Vagina (tissue), 2 donors: Measurements from ENCODE around the gene WDR7. TPM values are rescaled to one million over a fixed set of nuclear protein-coding genes. Genes with fewer than 3 reads are reported as not detected.

ENCODE experiments used
- DNase-seq, 2 donors: peaks; one replicate each; pipeline ENCODE4 v3.0.0-alpha.2; 2017; ENCODE audit errors: extremely low spot score in 2 of 2
- H3K27ac ChIP-seq: fragments of 200-600 bp; sonication (generic); one replicate; pipeline ENCODE4 v1.5.1; 2019
- H3K27me3 ChIP-seq: fragments of 200-600 bp; sonication (generic); one replicate; pipeline ENCODE4 v1.5.1; 2019
- H3K36me3 ChIP-seq, 2 donors: fragments of 200-600 bp; sonication (generic); one replicate each; pipeline ENCODE4 v1.5.1; 2017 to 2019
- H3K4me1 ChIP-seq: fragments of 200-600 bp; sonication (generic); one replicate; pipeline ENCODE4 v1.5.1; 2019
- H3K4me3 ChIP-seq, 2 donors: fragments of 200-600 bp; sonication (generic); 1 replicate in 1 of 2; 2 replicates in 1 of 2; pipeline ENCODE4 v1.5.1; 2016 to 2019
- H3K9me3 ChIP-seq: fragments of 200-600 bp; sonication (generic); one replicate; pipeline ENCODE4 v1.5.1; 2019
- POLR2A ChIP-seq, 2 donors: fragments of 450-650 bp; IDR thresholded peaks; one replicate each; pipeline ENCODE4 v1.6.1; 2017; ENCODE audit warnings: antibody characterized with exemption in 2 of 2, mild to moderate bottlenecking in 2 of 2, moderate library complexity in 2 of 2
- POLR2AphosphoS5 ChIP-seq, 2 donors: sonication (generic); formaldehyde crosslinking; IDR thresholded peaks; one replicate each; pipeline ENCODE4 v1.9.0; 2017; ENCODE audit warnings: antibody characterized with exemption in 2 of 2, mild to moderate bottlenecking in 2 of 2, low read depth in 1 of 2; ENCODE audit not compliant: insufficient read depth in 1 of 2
- intact Hi-C: fragments of 100-400 bp; cut with DNase I; formaldehyde crosslinking; loops from one replicate; pipeline ENCODE4 v1.15.1; 2023
- total RNA-seq: library from RNA; depleted of rRNA; stranded (reverse); fragments of >200 nt; gene quantifications from one replicate; pipeline ENCODE4 v1.2.3, GENCODE V29; 2016
- TF ChIP-seq, protein P1 (sequence below), 3 experiments: fragments of 450-650 bp in 2 of 3; fragments of 200-600 bp in 1 of 3; sonication (generic) in 1 of 3; IDR thresholded peaks; one replicate each; pipeline ENCODE4 v1.5.1; 2017 to 2019; ENCODE audit warnings: antibody characterized with exemption in 3 of 3, mild to moderate bottlenecking in 2 of 3, moderate library complexity in 2 of 3

The WDR7 gene
- total RNA-seq, 1 donor from 2014 or later, result 26.3 TPM

DNA sequence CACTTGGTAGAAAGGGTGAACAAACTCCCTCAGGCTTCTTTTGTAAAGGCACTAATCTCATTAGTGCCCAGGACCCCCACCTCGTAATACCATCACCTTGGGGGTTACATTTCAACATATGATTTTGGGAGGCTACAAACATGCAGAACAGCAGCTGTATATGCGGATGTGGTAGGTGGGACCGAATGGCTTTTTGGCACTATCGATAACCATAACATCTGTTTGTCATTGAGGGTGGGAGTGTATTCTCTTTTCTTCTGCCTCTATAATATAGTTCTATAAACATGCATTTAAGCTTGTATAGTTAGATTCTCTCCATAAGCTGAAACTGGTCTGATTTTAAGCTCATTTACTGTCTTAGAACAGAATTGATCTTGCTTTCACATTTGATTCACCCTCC lies 256.6 kb downstream of the WDR7 start:
- no peaks in the 10 kb centered on the region for H3K4me1 ChIP-seq
- no peak overlapping the region for H3K4me3 ChIP-seq
- intact Hi-C loops, result no loop called here
- H3K27me3 ChIP-seq, result no peaks in the 10 kb centered on the region
- TF ChIP-seq POLR2AphosphoS5 (IDR thresholded peaks at IDR 0.05; ENCODE audit: insufficient read depth in 1 of 2, low read depth in 1 of 2), result no peak
- TF ChIP-seq, protein P1, sequence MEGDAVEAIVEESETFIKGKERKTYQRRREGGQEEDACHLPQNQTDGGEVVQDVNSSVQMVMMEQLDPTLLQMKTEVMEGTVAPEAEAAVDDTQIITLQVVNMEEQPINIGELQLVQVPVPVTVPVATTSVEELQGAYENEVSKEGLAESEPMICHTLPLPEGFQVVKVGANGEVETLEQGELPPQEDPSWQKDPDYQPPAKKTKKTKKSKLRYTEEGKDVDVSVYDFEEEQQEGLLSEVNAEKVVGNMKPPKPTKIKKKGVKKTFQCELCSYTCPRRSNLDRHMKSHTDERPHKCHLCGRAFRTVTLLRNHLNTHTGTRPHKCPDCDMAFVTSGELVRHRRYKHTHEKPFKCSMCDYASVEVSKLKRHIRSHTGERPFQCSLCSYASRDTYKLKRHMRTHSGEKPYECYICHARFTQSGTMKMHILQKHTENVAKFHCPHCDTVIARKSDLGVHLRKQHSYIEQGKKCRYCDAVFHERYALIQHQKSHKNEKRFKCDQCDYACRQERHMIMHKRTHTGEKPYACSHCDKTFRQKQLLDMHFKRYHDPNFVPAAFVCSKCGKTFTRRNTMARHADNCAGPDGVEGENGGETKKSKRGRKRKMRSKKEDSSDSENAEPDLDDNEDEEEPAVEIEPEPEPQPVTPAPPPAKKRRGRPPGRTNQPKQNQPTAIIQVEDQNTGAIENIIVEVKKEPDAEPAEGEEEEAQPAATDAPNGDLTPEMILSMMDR (IDR thresholded peaks at IDR 0.05), result no peak
- TF ChIP-seq POLR2A (IDR thresholded peaks at IDR 0.05), result no peak
- H3K9me3 ChIP-seq, result no peaks in the 10 kb centered on the region
- no peaks in the 10 kb centered on the region for H3K36me3 ChIP-seq
- no peak overlapping the region for H3K27ac ChIP-seq
- no peak for DNase-seq

DNA sequence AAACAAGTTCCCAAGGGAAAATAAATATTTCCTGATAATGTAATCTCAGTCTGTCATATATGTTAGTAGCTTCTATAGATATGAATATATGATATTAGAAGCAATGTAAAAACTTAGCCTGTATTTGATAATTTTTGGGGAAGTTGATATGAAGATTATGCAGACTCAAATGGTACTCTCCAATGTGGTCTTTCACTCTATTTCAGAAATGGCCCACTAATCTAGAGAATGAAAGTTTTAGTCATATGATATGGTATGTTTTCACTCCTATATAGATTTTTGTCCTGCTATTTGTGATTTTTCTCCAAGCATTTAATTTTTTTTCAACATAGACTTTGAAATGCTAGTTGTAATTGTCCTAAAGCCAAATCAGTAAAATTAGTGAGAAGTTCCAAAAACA lies 259.1 kb downstream of the WDR7 start:
- Histone ChIP-seq H3K4me1 (no peaks in the 10 kb centered on the region), H3K27me3 (no peaks in the 10 kb centered on the region), H3K27ac (no peak overlapping the region), H3K36me3 (no peaks in the 10 kb centered on the region), H3K9me3 (no peaks in the 10 kb centered on the region), H3K4me3 (no peak overlapping the region)
- DNase-seq, result no peak
- intact Hi-C loops, result no loop called here
- TF ChIP-seq, protein P1 (IDR thresholded peaks at IDR 0.05), result no peak
- no peak for TF ChIP-seq POLR2A (IDR thresholded peaks at IDR 0.05)
- TF ChIP-seq POLR2AphosphoS5 (IDR thresholded peaks at IDR 0.05; ENCODE audit: insufficient read depth in 1 of 2, low read depth in 1 of 2), result no peak

DNA sequence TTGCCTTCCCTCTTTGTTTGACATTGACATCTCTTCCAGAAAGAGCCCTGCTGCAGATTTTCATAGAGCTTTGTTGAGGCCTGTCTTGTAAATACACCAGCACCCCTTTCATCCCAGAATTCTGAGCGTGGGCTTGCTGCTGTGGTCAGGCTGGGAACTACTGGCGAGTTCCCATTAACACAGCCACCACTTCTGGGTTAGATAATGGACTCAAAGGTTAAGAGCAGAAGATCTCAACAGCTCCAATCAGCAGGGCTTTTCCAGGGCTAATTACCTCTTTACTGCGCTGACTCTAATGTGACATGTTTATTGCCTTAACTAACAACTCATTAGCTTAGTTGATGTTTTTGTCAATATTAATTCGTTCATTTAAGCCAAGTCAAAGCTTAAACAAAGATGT lies 259.8 kb downstream of the WDR7 start:
- no peaks in the 10 kb centered on the region for H3K9me3 ChIP-seq
- H3K4me1 ChIP-seq, result no peaks in the 10 kb centered on the region
- no peaks in the 10 kb centered on the region for H3K36me3 ChIP-seq
- intact Hi-C loops, result no loop called here
- H3K27me3 ChIP-seq, result no peaks in the 10 kb centered on the region
- no peak for DNase-seq
- no peak overlapping the region for H3K4me3 ChIP-seq
- no peak overlapping the region for H3K27ac ChIP-seq
- TF ChIP-seq, protein P1 (IDR thresholded peaks at IDR 0.05), result no peak
- TF ChIP-seq POLR2A (IDR thresholded peaks at IDR 0.05) (no peak), POLR2AphosphoS5 (IDR thresholded peaks at IDR 0.05; ENCODE audit: insufficient read depth in 1 of 2, low read depth in 1 of 2) (no peak)

DNA sequence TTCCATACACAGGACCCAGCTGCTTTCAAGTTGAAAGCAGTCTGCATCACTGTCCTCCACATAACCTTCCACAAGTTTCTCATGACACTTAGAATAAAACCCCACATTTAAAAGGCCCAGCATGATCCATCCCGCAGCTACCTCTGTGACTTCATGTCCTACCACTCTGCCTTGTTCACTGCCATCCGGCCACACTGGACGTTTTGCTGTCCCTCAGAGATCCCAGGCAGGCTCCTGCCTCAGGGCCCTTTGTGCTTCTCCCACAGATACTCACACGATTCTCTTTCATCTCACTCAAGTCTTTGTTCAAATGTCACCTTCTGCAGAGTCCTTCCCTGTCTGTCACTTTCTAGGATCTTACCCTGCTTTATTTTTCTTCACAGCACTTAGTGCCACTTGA lies 262.8 kb downstream of the WDR7 start:
- no peak for DNase-seq
- no peaks in the 10 kb centered on the region for H3K27me3 ChIP-seq
- intact Hi-C loops, result no loop called here
- no peak overlapping the region for H3K27ac ChIP-seq
- TF ChIP-seq POLR2AphosphoS5 (IDR thresholded peaks at IDR 0.05; ENCODE audit: insufficient read depth in 1 of 2, low read depth in 1 of 2) (no peak), POLR2A (IDR thresholded peaks at IDR 0.05) (no peak)
- TF ChIP-seq, protein P1 (IDR thresholded peaks at IDR 0.05), result no peak
- no peaks in the 10 kb centered on the region for H3K36me3 ChIP-seq
- no peaks in the 10 kb centered on the region for H3K4me1 ChIP-seq
- no peak overlapping the region for H3K4me3 ChIP-seq
- H3K9me3 ChIP-seq, result no peaks in the 10 kb centered on the region

DNA sequence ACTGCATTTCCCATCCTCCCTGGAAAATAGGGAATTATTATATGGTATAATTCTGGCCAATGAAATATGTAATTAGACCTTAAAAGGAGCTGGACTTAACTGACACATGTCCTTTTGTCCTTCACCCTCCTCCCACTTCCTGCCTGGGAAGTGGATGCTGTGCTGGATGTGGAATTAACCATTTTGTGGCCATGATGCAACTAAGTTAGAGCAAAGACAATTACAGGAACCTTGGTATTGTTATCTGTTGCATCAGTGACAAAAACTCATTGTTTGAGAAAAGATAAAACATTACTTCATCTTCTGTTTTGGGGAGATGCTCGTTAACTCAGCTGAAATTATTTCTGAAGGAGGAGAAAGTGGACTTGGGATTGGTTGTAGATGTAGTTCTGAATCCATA lies 268.0 kb downstream of the WDR7 start:
- TF ChIP-seq, protein P1 (IDR thresholded peaks at IDR 0.05), result no peak
- TF ChIP-seq POLR2AphosphoS5 (IDR thresholded peaks at IDR 0.05; ENCODE audit: insufficient read depth in 1 of 2, low read depth in 1 of 2) (no peak), POLR2A (IDR thresholded peaks at IDR 0.05) (no peak)

More for the DNA sequence above, 268.0 kb downstream of the WDR7 start:
- Histone ChIP-seq H3K4me1 (no peaks in the 10 kb centered on the region), H3K36me3 (no peaks in the 10 kb centered on the region), H3K27me3 (no peaks in the 10 kb centered on the region), H3K27ac (no peak overlapping the region), H3K9me3 (no peaks in the 10 kb centered on the region), H3K4me3 (no peak overlapping the region)
- intact Hi-C loops, result no loop called here
- DNase-seq, result no peak
